Neural progenitor cell (in vitro differentiated cells): ENCODE data around the gene LMNTD1. TPM values are rescaled to one million over a fixed set of nuclear protein-coding genes. Genes with fewer than 3 reads are reported as not detected.

Experiments
- DNase-seq: peaks from one replicate; pipeline ENCODE4 v3.0.0-alpha.2; 2016; ENCODE audit warnings: low spot score
- H2AFZ ChIP-seq: fragments of 200-600 bp; sonication (generic); replicated peaks from 2 replicates; pipeline ENCODE4 v1.6.1; 2016; ENCODE audit warnings: antibody characterized with exemption
- H3F3A ChIP-seq: fragments of 200-600 bp; sonication (generic); 2 replicates; pipeline ENCODE4 v1.6.1; 2016; ENCODE audit warnings: antibody characterized with exemption, low read depth
- H3K27ac ChIP-seq: fragments of 200-600 bp; sonication (generic); 2 replicates; pipeline ENCODE4 v1.5.1; 2016; ENCODE audit warnings: mild to moderate bottlenecking
- H3K27me3 ChIP-seq: fragments of 200-600 bp; sonication (generic); 2 replicates; pipeline ENCODE4 v1.6.1; 2016; ENCODE audit warnings: mild to moderate bottlenecking, moderate library complexity
- H3K36me3 ChIP-seq: fragments of 200-600 bp; sonication (generic); 2 replicates; pipeline ENCODE4 v1.5.1; 2016
- H3K4me1 ChIP-seq: fragments of 200-600 bp; sonication (generic); 2 replicates; pipeline ENCODE4 v1.6.1; 2016; ENCODE audit warnings: mixed run types
- H3K4me2 ChIP-seq: fragments of 200-600 bp; sonication (generic); 2 replicates; pipeline ENCODE4 v1.6.1; 2016
- H3K4me3 ChIP-seq: fragments of 200-600 bp; sonication (generic); 2 replicates; pipeline ENCODE4 v1.5.1; 2016
- H3K79me2 ChIP-seq: fragments of 200-600 bp; sonication (generic); 2 replicates; pipeline ENCODE4 v1.6.1; 2016; ENCODE audit warnings: low read depth
- H3K9ac ChIP-seq: fragments of 200-600 bp; sonication (generic); 2 replicates; pipeline ENCODE4 v1.6.1; 2016
- H3K9me3 ChIP-seq: fragments of 200-600 bp; sonication (generic); 2 replicates; pipeline ENCODE4 v1.5.1; 2016; ENCODE audit warnings: low read depth
- H4K20me1 ChIP-seq: fragments of 200-600 bp; sonication (generic); 2 replicates; pipeline ENCODE4 v1.6.1; 2016; ENCODE audit warnings: low read depth
- H3K27ac Mint-ChIP-seq: 3 replicates; pipeline ENCODE4 v1.8.0; 2021; ENCODE audit warnings: mixed read lengths
- H3K27me3 Mint-ChIP-seq: 2 replicates; pipeline ENCODE4 v1.8.0; 2022; ENCODE audit warnings: low read depth, mild to moderate bottlenecking, inconsistent platforms, moderate library complexity, mixed read lengths; ENCODE audit not compliant: insufficient read depth
- H3K36me3 Mint-ChIP-seq: 3 replicates; pipeline ENCODE4 v1.8.0; 2021; ENCODE audit warnings: mixed read lengths
- H3K4me1 Mint-ChIP-seq: 3 replicates; pipeline ENCODE4 v1.8.0; 2021; ENCODE audit warnings: mixed read lengths
- H3K4me3 Mint-ChIP-seq: 3 replicates; pipeline ENCODE4 v1.8.0; 2021; ENCODE audit warnings: mild to moderate bottlenecking, moderate library complexity, mixed read lengths
- H3K9me3 Mint-ChIP-seq: 3 replicates; pipeline ENCODE4 v1.8.0; 2020; ENCODE audit warnings: mixed read lengths
- EZH2 ChIP-seq: fragments of 200-600 bp; sonication (generic); IDR thresholded peaks from 2 replicates; pipeline ENCODE4 v1.6.1; 2017; ENCODE audit warnings: antibody characterized with exemption, mild to moderate bottlenecking, moderate library complexity
- EZH2phosphoT487 ChIP-seq: fragments of 200-600 bp; sonication (generic); IDR thresholded peaks from 2 replicates; pipeline ENCODE4 v1.6.1; 2017; ENCODE audit warnings: antibody characterized with exemption
- total RNA-seq: library from RNA; depleted of rRNA; stranded (reverse); fragments of >200 nt; gene quantifications from 2 replicates; pipeline ENCODE4 v1.2.3, GENCODE V29; 2015; ENCODE audit warnings: low replicate concordance
- TF ChIP-seq, protein P1 (sequence below): fragments of 200-600 bp; sonication (generic); IDR thresholded peaks from 2 replicates; pipeline ENCODE4 v1.5.1; 2017; ENCODE audit warnings: antibody characterized with exemption, mild to moderate bottlenecking

LMNTD1 gene
- total RNA-seq, 1 donor from 2014 or later = not detected

- no peak overlapping the region for H3K4me3 ChIP-seq
- H3K4me3 Mint-ChIP-seq = no peak overlapping the region
- H3K27ac Mint-ChIP-seq = no peak overlapping the region
- H3K9me3 Mint-ChIP-seq = no peaks in the 10 kb centered on the region
- no peak for DNase-seq
- H3K4me2 ChIP-seq = no peak overlapping the region
- no peak overlapping the region for H3K27ac ChIP-seq
- no peak overlapping the region for H2AFZ ChIP-seq
- no peaks in the 10 kb centered on the region for H3F3A ChIP-seq
- H3K36me3 Mint-ChIP-seq = no peaks in the 10 kb centered on the region
- no peaks in the 10 kb centered on the region for H3K27me3 Mint-ChIP-seq
- no peaks in the 10 kb centered on the region for H3K4me1 ChIP-seq
- TF ChIP-seq EZH2 (no peak), EZH2phosphoT487 (no peak)
- TF ChIP-seq, protein P1, sequence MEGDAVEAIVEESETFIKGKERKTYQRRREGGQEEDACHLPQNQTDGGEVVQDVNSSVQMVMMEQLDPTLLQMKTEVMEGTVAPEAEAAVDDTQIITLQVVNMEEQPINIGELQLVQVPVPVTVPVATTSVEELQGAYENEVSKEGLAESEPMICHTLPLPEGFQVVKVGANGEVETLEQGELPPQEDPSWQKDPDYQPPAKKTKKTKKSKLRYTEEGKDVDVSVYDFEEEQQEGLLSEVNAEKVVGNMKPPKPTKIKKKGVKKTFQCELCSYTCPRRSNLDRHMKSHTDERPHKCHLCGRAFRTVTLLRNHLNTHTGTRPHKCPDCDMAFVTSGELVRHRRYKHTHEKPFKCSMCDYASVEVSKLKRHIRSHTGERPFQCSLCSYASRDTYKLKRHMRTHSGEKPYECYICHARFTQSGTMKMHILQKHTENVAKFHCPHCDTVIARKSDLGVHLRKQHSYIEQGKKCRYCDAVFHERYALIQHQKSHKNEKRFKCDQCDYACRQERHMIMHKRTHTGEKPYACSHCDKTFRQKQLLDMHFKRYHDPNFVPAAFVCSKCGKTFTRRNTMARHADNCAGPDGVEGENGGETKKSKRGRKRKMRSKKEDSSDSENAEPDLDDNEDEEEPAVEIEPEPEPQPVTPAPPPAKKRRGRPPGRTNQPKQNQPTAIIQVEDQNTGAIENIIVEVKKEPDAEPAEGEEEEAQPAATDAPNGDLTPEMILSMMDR = no peak
- no peaks in the 10 kb centered on the region for H4K20me1 ChIP-seq
- no peaks in the 10 kb centered on the region for H3K4me1 Mint-ChIP-seq
- no peaks in the 10 kb centered on the region for H3K79me2 ChIP-seq
- no peaks in the 10 kb centered on the region for H3K36me3 ChIP-seq
- no peak overlapping the region for H3K9ac ChIP-seq
- H3K9me3 ChIP-seq = no peaks in the 10 kb centered on the region
- no peaks in the 10 kb centered on the region for H3K27me3 ChIP-seq
These were observed 28.7 kb downstream of the LMNTD1 start for GRCh38 chr12:25524366-25524765.

GRCh38 chr12:25521625-25522256 lies 31.3 kb downstream of the LMNTD1 start:
- no peaks in the 10 kb centered on the region for H3K9me3 ChIP-seq
- Mint-ChIP-seq H3K27me3 (no peaks in the 10 kb centered on the region), H3K4me3 (no peak overlapping the region), H3K4me1 (no peaks in the 10 kb centered on the region), H3K27ac (no peak overlapping the region), H3K36me3 (no peaks in the 10 kb centered on the region), H3K9me3 (no peaks in the 10 kb centered on the region)
- no peak overlapping the region for H2AFZ ChIP-seq
- no peaks in the 10 kb centered on the region for H4K20me1 ChIP-seq
- no peaks in the 10 kb centered on the region for H3K27me3 ChIP-seq
- no peak overlapping the region for H3K4me2 ChIP-seq
- TF ChIP-seq EZH2phosphoT487 (no peak), EZH2 (no peak)
- TF ChIP-seq, protein P1 = no peak
- no peaks in the 10 kb centered on the region for H3K4me1 ChIP-seq
- H3K36me3 ChIP-seq = no peaks in the 10 kb centered on the region
- H3K4me3 ChIP-seq = no peak overlapping the region
- no peaks in the 10 kb centered on the region for H3F3A ChIP-seq
- DNase-seq = no peak
- no peak overlapping the region for H3K27ac ChIP-seq
- H3K9ac ChIP-seq = no peak overlapping the region
- no peaks in the 10 kb centered on the region for H3K79me2 ChIP-seq

DNA sequence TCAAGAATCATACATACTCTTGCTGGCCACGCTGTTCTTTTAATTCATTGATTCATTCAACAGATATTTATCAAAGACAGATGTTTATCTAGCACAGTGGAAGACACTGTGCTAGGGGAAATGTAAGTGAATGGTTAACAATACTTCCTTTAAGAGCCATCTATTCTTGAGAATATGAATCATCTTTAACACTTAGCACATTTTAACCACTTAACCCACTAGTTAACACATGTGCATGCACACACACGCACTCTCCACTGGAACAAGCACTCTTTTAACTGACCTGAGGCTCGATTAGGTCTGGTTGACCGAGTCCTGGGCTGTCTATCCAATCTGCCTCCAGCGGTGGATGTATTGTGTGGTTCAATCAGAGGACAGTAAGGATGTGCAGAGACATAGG lies 34.6 kb downstream of the LMNTD1 start:
- Histone ChIP-seq H3K9ac (no peak overlapping the region), H3F3A (no peaks in the 10 kb centered on the region), H3K27ac (no peak overlapping the region), H3K4me2 (no peak overlapping the region), H3K36me3 (no peaks in the 10 kb centered on the region), H3K27me3 (no peaks in the 10 kb centered on the region), H3K79me2 (no peaks in the 10 kb centered on the region), H4K20me1 (no peaks in the 10 kb centered on the region), H2AFZ (no peak overlapping the region), H3K9me3 (no peaks in the 10 kb centered on the region), H3K4me1 (no peaks in the 10 kb centered on the region), H3K4me3 (no peak overlapping the region)
- no peak for DNase-seq
- H3K4me1 Mint-ChIP-seq = no peaks in the 10 kb centered on the region
- TF ChIP-seq EZH2phosphoT487 (no peak), EZH2 (no peak)
- TF ChIP-seq, protein P1 = no peak
- no peaks in the 10 kb centered on the region for H3K27me3 Mint-ChIP-seq
- H3K27ac Mint-ChIP-seq = no peak overlapping the region
- no peak overlapping the region for H3K4me3 Mint-ChIP-seq
- no peaks in the 10 kb centered on the region for H3K9me3 Mint-ChIP-seq
- no peaks in the 10 kb centered on the region for H3K36me3 Mint-ChIP-seq
